GM15510 (cell line): ENCODE measurements around the gene PLXDC2.

Experiments
- POLR2A ChIP-seq: IDR thresholded peaks from 3 replicates; pipeline ENCODE4 v1.6.1; 2011; ENCODE audit warnings: borderline replicate concordance; ENCODE audit not compliant: insufficient read length; ENCODE audit errors: extremely low read depth

Gene PLXDC2

DNA sequence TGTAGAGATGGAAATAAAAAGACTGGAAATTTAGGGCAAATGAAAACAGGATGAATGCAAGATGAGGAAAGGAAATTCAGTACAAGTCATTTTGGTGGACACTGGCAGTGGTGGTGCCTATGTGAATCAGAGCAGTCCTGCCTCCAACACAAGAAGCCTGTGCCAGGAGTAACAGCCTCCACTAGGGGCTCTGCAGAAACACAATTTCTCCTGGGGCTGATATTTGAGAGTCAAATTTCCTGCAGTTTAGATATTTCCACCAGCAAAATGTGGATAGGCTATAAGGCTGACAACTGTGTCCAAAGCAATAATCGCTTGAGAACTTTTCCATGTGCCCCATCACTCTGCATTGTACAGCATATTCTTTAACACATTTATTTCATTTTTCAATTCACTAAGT lies 4.7 kb upstream of the PLXDC2 start:
- no peak for TF ChIP-seq POLR2A

DNA sequence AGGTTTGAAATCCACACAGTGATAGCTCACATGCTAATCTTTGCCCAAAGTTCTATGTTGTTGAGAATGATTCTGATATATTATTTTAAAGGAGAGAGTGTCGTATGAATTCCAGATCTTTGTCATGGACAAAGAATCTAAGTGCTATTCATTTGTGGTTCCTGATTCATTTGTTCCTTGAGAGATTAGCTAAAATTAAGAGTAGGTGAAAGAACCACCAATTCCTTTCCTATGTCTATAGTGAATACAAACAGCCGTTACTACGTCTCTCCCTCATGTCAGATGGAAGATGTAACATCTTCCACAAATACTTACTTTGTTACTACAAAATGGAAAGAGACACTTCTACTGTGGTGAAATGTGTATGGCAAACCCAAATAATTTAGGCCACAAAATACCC lies 3.3 kb upstream of the PLXDC2 start:
- TF ChIP-seq POLR2A = no peak

DNA sequence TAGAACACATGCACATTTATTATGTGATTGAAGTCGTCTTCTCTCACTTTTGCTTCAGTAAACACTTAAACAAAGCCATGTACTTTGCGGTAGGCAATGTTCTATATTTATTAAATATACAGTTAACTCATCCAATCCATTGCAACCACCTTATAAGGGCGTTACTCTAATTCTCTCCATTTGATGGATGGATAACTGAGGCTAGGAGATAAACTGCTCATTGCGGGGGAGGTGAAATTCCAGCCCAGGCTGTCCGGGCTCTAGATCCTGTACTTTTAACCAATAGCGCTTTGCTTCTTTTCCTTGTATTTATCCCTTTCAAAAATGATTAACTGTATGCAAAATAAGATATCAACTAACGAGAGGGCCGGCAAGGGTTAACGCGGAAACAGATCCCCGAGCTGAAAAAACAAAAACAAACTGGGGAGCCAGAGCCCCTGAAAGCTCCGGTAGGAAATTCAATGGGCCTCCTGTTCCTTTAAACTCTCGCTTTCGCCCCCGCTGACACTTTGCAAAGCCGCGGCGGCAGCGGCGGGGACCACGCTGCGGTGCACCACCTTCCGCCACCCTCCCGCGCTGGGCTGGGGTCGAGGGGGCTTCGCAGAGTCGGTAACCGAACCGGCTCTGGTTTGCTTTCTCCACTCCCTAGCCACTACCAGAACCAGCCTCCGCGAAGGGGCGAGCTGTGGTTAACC lies 1.0 kb upstream of the PLXDC2 start:
- TF ChIP-seq POLR2A = no peak

DNA sequence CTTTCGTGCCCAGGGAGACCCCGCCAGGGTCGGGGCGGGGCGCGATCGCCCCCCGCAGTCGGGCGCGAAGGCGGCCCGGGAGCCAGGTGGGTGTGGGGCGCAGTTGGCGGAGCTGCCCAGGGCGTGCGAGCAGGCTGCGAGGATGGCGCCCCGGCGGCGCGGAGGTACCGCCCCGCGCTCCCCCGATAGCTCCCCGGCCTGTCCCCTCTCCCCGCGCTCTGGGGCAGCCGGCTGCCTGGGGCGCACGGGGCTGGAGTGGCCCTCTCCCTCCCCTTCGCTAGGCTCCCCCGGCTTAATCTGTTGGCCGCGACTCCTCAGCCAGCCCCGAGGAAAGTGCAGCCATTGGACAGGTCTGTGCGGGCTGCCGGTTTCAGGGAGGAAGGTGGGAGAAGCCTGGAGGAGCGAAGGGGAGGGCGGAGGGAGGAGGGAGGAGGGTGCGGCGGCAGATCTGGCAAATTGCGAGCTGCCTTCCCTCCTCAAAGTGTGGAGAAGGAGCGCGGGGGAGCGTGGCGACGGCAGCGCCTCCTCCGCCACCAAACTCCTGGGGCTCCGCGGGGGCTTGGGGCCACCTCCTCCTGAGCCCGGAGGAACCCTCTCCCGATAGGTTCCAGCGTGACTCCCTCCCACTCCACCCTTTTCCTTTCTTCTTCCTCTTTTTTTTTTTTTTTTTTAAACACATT lies 361 bp upstream of the PLXDC2 start:
- TF ChIP-seq POLR2A = no peak

DNA sequence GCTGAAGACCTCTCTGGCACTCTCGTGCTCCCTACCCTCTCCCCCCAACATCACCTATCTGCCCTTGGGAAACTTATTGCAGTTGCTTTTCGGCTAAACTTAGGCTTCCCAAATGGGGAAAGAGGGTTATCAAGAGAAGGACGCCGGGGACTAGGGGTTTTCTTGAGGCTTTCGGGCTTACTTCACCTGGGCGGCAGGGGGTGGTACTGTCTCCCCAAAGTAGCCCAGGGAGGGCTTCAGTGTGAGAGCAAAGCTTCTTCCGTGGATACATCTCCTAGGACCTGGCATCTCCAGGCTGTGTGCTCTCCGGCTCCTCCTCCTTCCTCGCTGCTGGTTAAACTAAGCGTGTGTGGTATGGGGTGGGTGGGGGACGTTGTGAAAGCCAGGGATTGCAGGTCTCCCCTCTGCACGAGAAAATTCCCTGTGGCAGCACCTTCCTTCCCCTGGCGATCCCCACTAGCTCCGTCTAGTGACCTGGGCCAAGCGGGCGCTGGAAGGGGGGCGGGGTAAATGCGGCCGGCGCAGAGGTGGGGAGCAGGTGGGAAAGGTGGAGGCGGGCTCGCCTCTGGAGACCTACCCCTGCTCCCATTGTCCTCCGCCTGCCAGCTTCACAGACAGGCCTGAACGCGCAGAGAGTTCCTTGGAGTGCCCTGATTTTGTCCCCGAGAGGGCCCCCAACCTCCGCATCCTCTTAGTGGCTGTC lies 1.1 kb downstream of the PLXDC2 start:
- TF ChIP-seq POLR2A = no peak

GRCh38 chr10:19818876-19819275 lies 2.6 kb downstream of the PLXDC2 start:
- no peak for TF ChIP-seq POLR2A

- TF ChIP-seq POLR2A = no peak
Observed at GRCh38 chr10:19819419-19820033, 3.3 kb downstream of the PLXDC2 start.

- no peak for TF ChIP-seq POLR2A
Observed at GRCh38 chr10:19824381-19825342, 8.4 kb downstream of the PLXDC2 start.

DNA sequence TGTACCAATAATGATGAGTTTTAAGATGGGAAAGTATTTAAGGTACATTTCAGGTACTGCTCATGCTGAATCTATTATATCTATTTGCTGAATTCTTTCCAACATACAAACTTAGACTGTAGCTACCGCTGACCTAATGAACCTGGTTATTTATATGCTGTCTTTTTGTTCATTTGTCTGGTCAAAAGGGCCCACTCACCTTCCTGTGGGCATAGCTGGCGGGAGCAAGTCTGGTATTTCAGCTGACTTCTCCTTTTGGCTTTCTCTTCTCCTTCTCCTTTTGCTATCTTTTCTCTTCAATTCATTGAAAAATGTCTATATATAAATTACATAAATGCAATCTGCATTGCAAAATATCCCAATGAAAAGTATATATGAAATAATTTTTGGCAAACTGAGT lies 9.5 kb downstream of the PLXDC2 start:
- TF ChIP-seq POLR2A = no peak

DNA sequence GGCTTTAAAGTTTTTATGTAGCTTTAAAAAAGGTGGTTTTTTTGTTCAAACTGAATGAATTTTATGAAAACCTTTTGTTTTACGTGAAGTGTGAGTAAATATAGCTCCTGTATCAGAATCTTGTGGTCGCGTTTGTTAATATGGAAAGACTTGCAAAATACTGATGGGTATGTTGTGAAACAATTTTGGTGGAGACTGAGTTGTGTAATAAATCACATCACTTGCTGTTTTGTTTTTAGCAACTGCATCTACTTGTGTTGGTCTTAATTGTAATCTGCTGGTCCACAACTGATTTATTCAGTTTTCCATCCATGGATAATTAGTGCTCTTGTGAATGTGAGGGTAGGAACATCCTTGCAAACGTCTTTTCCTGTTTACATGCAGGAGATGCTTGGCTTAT lies 10.5 kb downstream of the PLXDC2 start:
- TF ChIP-seq POLR2A = no peak

GRCh38 chr10:19828278-19829049 lies 12.2 kb downstream of the PLXDC2 start:
- no peak for TF ChIP-seq POLR2A

DNA sequence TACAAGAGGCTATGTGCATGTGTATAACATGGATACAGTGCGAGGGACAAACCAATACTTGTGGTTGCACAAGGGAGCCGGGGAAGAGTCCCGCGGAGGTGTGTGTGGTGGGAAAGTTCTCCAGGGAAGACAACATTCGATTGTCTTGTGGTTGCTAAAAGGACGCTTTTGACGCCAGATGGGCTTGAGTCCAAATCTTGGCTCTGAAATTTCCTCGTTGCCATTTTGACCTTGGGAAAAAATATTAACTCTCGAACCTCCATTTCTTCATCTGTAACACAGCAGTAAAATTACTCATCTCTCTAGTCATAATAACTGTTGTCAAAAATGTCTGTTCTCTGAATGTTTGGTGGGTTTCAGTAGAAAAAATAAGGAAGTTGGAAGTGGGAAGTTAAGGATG lies 16.5 kb downstream of the PLXDC2 start:
- no peak for TF ChIP-seq POLR2A

DNA sequence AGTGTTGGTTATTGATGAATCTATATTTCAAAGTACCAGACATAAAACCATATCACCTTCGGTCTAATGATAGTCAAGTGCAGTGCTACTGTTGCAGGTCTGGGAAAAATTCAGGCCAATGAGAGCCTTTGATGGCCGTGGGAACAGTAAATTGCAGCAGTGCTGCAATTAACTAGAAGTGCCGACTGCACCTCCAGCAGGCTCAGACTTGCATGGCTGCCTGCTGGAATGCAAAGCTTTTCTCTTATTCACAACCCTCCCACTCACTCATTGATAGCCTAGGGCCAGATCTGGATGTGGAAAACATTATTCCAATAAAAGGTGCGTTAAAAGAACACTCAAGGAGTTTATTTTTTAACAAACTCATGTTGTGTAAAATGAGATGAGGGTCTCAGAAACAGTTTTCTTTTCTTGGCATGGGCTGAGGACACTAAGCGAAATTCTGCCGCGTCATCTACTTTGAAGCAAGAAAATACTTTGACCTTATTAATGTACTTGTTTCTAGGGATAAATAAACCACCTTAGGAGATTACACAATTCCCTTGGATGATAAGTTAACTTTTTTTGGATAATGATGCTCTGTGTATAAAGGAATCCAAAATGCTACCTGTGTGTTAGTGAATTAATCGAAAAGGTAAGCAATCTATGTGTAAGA lies 17.1 kb downstream of the PLXDC2 start:
- TF ChIP-seq POLR2A = no peak
